ENCODE data around the gene SRRM3.

DNA sequence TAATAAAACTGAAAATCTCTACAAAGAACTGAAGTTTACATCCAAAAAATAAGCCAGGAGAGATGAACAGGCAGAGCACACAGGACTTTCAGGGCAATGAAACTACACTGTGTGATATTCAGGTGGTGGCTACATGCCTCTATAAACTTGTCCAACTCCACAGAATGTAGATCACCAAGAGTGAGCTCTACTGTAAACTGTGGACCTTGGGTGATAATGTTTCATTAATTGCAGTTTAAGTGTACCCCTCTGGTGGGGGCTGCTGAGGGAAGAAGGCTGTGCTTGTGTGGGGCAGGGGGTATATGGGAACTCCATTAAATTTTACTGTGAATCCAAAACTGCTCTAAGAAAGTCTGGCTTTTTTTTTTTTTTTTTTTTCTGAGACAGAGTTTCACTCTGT is 134.4 kb downstream of the SRRM3 start:
- TF ChIP-seq, protein P1, sequence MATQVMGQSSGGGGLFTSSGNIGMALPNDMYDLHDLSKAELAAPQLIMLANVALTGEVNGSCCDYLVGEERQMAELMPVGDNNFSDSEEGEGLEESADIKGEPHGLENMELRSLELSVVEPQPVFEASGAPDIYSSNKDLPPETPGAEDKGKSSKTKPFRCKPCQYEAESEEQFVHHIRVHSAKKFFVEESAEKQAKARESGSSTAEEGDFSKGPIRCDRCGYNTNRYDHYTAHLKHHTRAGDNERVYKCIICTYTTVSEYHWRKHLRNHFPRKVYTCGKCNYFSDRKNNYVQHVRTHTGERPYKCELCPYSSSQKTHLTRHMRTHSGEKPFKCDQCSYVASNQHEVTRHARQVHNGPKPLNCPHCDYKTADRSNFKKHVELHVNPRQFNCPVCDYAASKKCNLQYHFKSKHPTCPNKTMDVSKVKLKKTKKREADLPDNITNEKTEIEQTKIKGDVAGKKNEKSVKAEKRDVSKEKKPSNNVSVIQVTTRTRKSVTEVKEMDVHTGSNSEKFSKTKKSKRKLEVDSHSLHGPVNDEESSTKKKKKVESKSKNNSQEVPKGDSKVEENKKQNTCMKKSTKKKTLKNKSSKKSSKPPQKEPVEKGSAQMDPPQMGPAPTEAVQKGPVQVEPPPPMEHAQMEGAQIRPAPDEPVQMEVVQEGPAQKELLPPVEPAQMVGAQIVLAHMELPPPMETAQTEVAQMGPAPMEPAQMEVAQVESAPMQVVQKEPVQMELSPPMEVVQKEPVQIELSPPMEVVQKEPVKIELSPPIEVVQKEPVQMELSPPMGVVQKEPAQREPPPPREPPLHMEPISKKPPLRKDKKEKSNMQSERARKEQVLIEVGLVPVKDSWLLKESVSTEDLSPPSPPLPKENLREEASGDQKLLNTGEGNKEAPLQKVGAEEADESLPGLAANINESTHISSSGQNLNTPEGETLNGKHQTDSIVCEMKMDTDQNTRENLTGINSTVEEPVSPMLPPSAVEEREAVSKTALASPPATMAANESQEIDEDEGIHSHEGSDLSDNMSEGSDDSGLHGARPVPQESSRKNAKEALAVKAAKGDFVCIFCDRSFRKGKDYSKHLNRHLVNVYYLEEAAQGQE (IDR thresholded peaks at IDR 0.05; ENCODE audit: insufficient read depth in 1 of 2, low read depth in 2 of 2, low read length in 2 of 2), result no peak
- TF ChIP-seq POLR2AphosphoS5 (IDR thresholded peaks at IDR 0.05; ENCODE audit: low read depth, low read length), result no peak
- no peak for TF ChIP-seq TAF1 (IDR thresholded peaks at IDR 0.05; ENCODE audit: borderline replicate concordance, insufficient read depth, low read length)
- no peak for TF ChIP-seq SIN3A (IDR thresholded peaks at IDR 0.05; ENCODE audit: borderline replicate concordance, insufficient read depth, low read length)
